GM12878 (cell line): ENCODE results near the gene THADA. TPM values are rescaled to one million over a fixed set of nuclear protein-coding genes. Genes with fewer than 3 reads are reported as not detected.

Source experiments
- ATAC-seq: fragments of 200-7000 bp; cut with Tn5 transposase; 3 replicates; pipeline ENCODE4 v1.9.1; 2020; ENCODE audit warnings: mild to moderate bottlenecking, moderate library complexity
- BruUV-seq: library from RNA; stranded (reverse); fragments of 400-500 nt; replicated peaks from 2 replicates; lab custom pipeline; 2021; lab: Mats Ljungman, UMichigan
- CTCF ChIA-PET: fragments of 300-600 bp; sonication (Branson Sonifier 250); formaldehyde crosslinking; extraction: SDS; loops from one replicate; lab custom pipeline; 2021; ENCODE audit warnings: inconsistent platforms; lab: Yijun Ruan, JAX
- POLR2A ChIA-PET: fragments of 350-600 bp; formaldehyde crosslinking; extraction: SDS; loops from one replicate; lab custom pipeline; 2021; ENCODE audit warnings: inconsistent platforms; lab: Charles Lee
- RAD21 ChIA-PET: fragments of 300-600 bp; sonication (Branson Sonifier 250); formaldehyde crosslinking; loops from one replicate; lab custom pipeline; 2023; ENCODE audit warnings: antibody characterized with exemption; ENCODE audit not compliant: unreplicated experiment; lab: Charles Lee
- SMC1A ChIA-PET: fragments of 300-600 bp; sonication (Branson Sonifier 250); formaldehyde crosslinking; loops from one replicate; lab custom pipeline; 2023; ENCODE audit not compliant: unreplicated experiment, uncharacterized antibody; lab: Charles Lee
- DNase-seq: peaks from one replicate; pipeline ENCODE4 v3.0.0-alpha.2; 2011; ENCODE audit warnings: low read depth, low spot score
- FAIRE-seq: peaks from 3 replicates; lab custom pipeline; 2011; peaks lifted over from hg19 to GRCh38; lab: Jason Lieb, UNC
- H2AFZ ChIP-seq: 2 replicates; pipeline ENCODE4 v1.6.0; 2011; ENCODE audit warnings: low read depth, low read length, control low read depth; ENCODE audit not compliant: control insufficient read depth
- H3K27ac ChIP-seq: 2 replicates; pipeline ENCODE4 v1.5.1; 2011; ENCODE audit warnings: control low read depth; ENCODE audit not compliant: control insufficient read depth, insufficient read depth
- H3K27me3 ChIP-seq, 2 experiments: replicated peaks in 1 of 2; 2 replicates each; pipeline versions ENCODE4 v1.6.0 to v1.6.1; 2011; ENCODE audit warnings: low read length in 1 of 2; ENCODE audit not compliant: control insufficient read depth in 2 of 2, insufficient read depth in 2 of 2
- H3K36me3 ChIP-seq, 2 experiments: 2 replicates each; pipeline ENCODE4 v1.5.1; 2011; ENCODE audit warnings: low read length in 1 of 2; ENCODE audit not compliant: control insufficient read depth in 2 of 2, insufficient read depth in 2 of 2
- H3K4me1 ChIP-seq: 2 replicates; pipeline ENCODE4 v1.6.1; 2011; ENCODE audit warnings: mild to moderate bottlenecking, low read length, moderate library complexity, mixed read lengths; ENCODE audit not compliant: control insufficient read depth, insufficient read depth
- H3K4me2 ChIP-seq: 2 replicates; pipeline ENCODE4 v1.6.0; 2011; ENCODE audit warnings: control low read depth; ENCODE audit not compliant: control insufficient read depth, insufficient read depth
- H3K4me3 ChIP-seq: fragments of 200-600 bp; sonication (generic); 2 replicates; pipeline ENCODE4 v1.5.1; 2016
- H3K79me2 ChIP-seq: 2 replicates; pipeline ENCODE4 v1.6.0; 2011; ENCODE audit warnings: low read length; ENCODE audit not compliant: control insufficient read depth, insufficient read depth
- H3K9ac ChIP-seq: 2 replicates; pipeline ENCODE4 v1.8.0; 2011; ENCODE audit warnings: low read length, control low read depth, mixed read lengths; ENCODE audit not compliant: control insufficient read depth, insufficient read depth
- H3K9me3 ChIP-seq: replicated peaks from 3 replicates; pipeline ENCODE4 v1.5.1; 2011; ENCODE audit warnings: mild to moderate bottlenecking, low read length; ENCODE audit not compliant: control insufficient read depth, insufficient read depth
- H4K20me1 ChIP-seq: 2 replicates; pipeline ENCODE4 v1.6.0; 2011; ENCODE audit not compliant: control insufficient read depth, insufficient read depth
- CEBPB ChIP-seq, 2 experiments: fragments of 150-350 bp in 1 of 2; IDR thresholded peaks; 2 replicates each; pipeline ENCODE4 v1.6.1; 2012 to 2014; ENCODE audit warnings: low read depth in 2 of 2, low read length in 2 of 2, borderline replicate concordance in 1 of 2, inconsistent platforms in 1 of 2
- CREM ChIP-seq: IDR thresholded peaks from 2 replicates; pipeline ENCODE4 v1.6.1; 2014; ENCODE audit warnings: antibody characterized with exemption, low read depth
- EGR1 ChIP-seq, 2 experiments: IDR thresholded peaks; 1 replicate in 1 of 2; 2 replicates in 1 of 2; pipeline ENCODE4 v1.6.1; 2011 to 2012; ENCODE audit warnings: low read depth in 2 of 2, low read length in 2 of 2, borderline replicate concordance in 1 of 2, mild to moderate bottlenecking in 1 of 2, moderate library complexity in 1 of 2
- FOS ChIP-seq: IDR thresholded peaks from 3 replicates; pipeline ENCODE4 v1.6.1; 2011; ENCODE audit warnings: borderline replicate concordance; ENCODE audit not compliant: insufficient read length; ENCODE audit errors: extremely low read depth
- HSF1 ChIP-seq: fragments of 150-350 bp; IDR thresholded peaks from 2 replicates; pipeline ENCODE4 v1.6.1; 2014; ENCODE audit warnings: mild to moderate bottlenecking, low read depth, low read length
- MTA2 ChIP-seq: fragments of 450-650 bp; IDR thresholded peaks from 2 replicates; pipeline ENCODE4 v1.6.1; 2016; ENCODE audit warnings: low read depth, mild to moderate bottlenecking, moderate library complexity
- MYC ChIP-seq: IDR thresholded peaks from 2 replicates; pipeline ENCODE4 v1.6.1; 2011; ENCODE audit warnings: mild to moderate bottlenecking, low read length, moderate library complexity, inconsistent platforms; ENCODE audit not compliant: insufficient read depth, insufficient replicate concordance, insufficient read length, severe bottlenecking
- PAX5 ChIP-seq: IDR thresholded peaks from 2 replicates; pipeline ENCODE4 v1.6.1; 2011; ENCODE audit warnings: low read depth, low read length, borderline replicate concordance
- PAX8 ChIP-seq: fragments of 450-650 bp; IDR thresholded peaks from 2 replicates; pipeline ENCODE4 v1.6.1; 2017; ENCODE audit warnings: mild to moderate bottlenecking, moderate library complexity
- PKNOX1 ChIP-seq: fragments of 450-650 bp; IDR thresholded peaks from 2 replicates; pipeline ENCODE4 v1.6.1; 2016; ENCODE audit warnings: mild to moderate bottlenecking
- POLR2AphosphoS5 ChIP-seq: IDR thresholded peaks from 2 replicates; pipeline ENCODE4 v1.6.1; 2011; ENCODE audit warnings: mild to moderate bottlenecking, low read length, inconsistent platforms
- SIN3A ChIP-seq: IDR thresholded peaks from 2 replicates; pipeline ENCODE4 v1.6.1; 2012; ENCODE audit warnings: low read depth, low read length, improper control_type of control experiment
- SRF ChIP-seq, 2 experiments: IDR thresholded peaks; 2 replicates each; pipeline ENCODE4 v1.6.1; 2011; ENCODE audit warnings: low read depth in 2 of 2, low read length in 2 of 2, mild to moderate bottlenecking in 1 of 2, moderate library complexity in 1 of 2
- TBL1XR1 ChIP-seq: IDR thresholded peaks from 2 replicates; pipeline ENCODE4 v1.6.1; 2012; ENCODE audit warnings: low read depth, low read length, improper control_type of control experiment
- WGBS: methylation state at CpG from one replicate; pipeline ENCODE4 v1.1.6; 2016; ENCODE audit warnings: low lambda C conversion rate; ENCODE audit not compliant: insufficient replicate concordance, insufficient coverage; ENCODE audit errors: missing lambda C conversion rate; 5-methylcytosine and 5-hydroxymethylcytosine counted together
- in situ Hi-C: fragments of 300-500 bp; cut with MboI; formaldehyde crosslinking; loops from 9 replicates; pipeline ENCODE4 v1.14.3; 2018; ENCODE audit warnings: mixed read lengths
- intact Hi-C: fragments of 100-400 bp; cut with micrococcal nuclease; formaldehyde crosslinking; loops from one replicate; pipeline ENCODE4 v1.14.2; 2022; ENCODE audit not compliant: unreplicated experiment
- polyA plus RNA-seq, 11 experiments: library from polyadenylated mRNA; depleted of rRNA in 4 of 11; unstranded in 6 of 11; stranded (reverse) in 5 of 11; fragments of >200 nt; fragmentation: Nextera tagmentation in 4 of 11; fragmentation: Illumina TruSeq in 1 of 11; extraction: Ambion mirVana in 4 of 11; extraction: Trizol in 1 of 11; gene quantifications; 1 replicate in 1 of 11; 2 replicates in 10 of 11; pipeline versions ENCODE4 v1.2.1 to v1.2.3, GENCODE V29; 2011 to 2016; ENCODE audit warnings: inconsistent platforms in 2 of 11, missing spikeins in 2 of 11, low read depth in 1 of 11
- total RNA-seq, 4 experiments: library from RNA; depleted of rRNA in 3 of 4; stranded (reverse); fragments of >200 nt in 3 of 4; fragmentation: Illumina TruSeq in 1 of 4; extraction: Trizol in 1 of 4; gene quantifications; 2 replicates each; pipeline versions ENCODE4 v1.2.1 to v1.2.3, GENCODE V29; 2013 to 2021

THADA gene
- total and polyA plus RNA-seq, 10 of the 15 experiments (the other 5 are each of a cell fraction or from before 2014, with no cell fraction given), result 14.6 to 33.2 (median 23.2) TPM

- TF ChIP-seq EGR1 (IDR thresholded peaks at IDR 0.05; ENCODE audit: borderline replicate concordance in 1 of 2, low read depth in 2 of 2, low read length in 2 of 2) (no peak), TBL1XR1 (no peak), HSF1 (no peak), SIN3A (no peak), CREM (no peak), CEBPB (IDR thresholded peaks at IDR 0.05; ENCODE audit: borderline replicate concordance in 1 of 2, low read depth in 2 of 2, low read length in 2 of 2) (no peak), SRF (IDR thresholded peaks at IDR 0.05; ENCODE audit: low read depth in 2 of 2, low read length in 2 of 2) (no peak), MTA2 (no peak)
These were observed 344.6 kb downstream of the THADA start (continued) for GRCh38 chr2:43251171-43251731.

GRCh38 chr2:43250015-43250414 lies 345.8 kb downstream of the THADA start:
- Histone ChIP-seq H3K79me2 (no peaks in the 10 kb centered on the region), H3K27me3 (no peaks in the 10 kb centered on the region), H3K36me3 (peaks cover 0 to 4% of the 10 kb centered on the region in 2 experiments; a peak in 3 of 4 replicates), H2AFZ (no peak overlapping the region), H3K4me2 (no peak overlapping the region), H3K9me3 (no peaks in the 10 kb centered on the region), H3K9ac (no peak overlapping the region), H3K4me1 (no peaks in the 10 kb centered on the region), H4K20me1 (no peaks in the 10 kb centered on the region), H3K4me3 (no peak overlapping the region), H3K27ac (no peak overlapping the region)
- ChIA-PET SMC1A (interaction anchor here (1.0 kb wide), 1 partner anchor 17 kb away, joined by 3 read pairs; no protein-coding TSS in a partner anchor), CTCF (no interaction called here), POLR2A (interaction anchor here (0.6 kb wide), 1 partner anchor 510 kb away, joined by 3 read pairs; no protein-coding TSS in a partner anchor), RAD21 (interaction anchor here (1.2 kb wide), 1 partner anchor 235 kb away, joined by 5 read pairs; no protein-coding TSS in a partner anchor)
- ATAC-seq (no peak), FAIRE-seq (no peak), DNase-seq (no peak)
- TF ChIP-seq MYC (no peak), MTA2 (no peak), PAX5 (no peak), PKNOX1 (no peak), POLR2AphosphoS5 (no peak), FOS (no peak), PAX8 (no peak)
- intact Hi-C loops, result no loop called here
- in situ Hi-C loops, result no loop called here
- WGBS, result 94% methylated on average over 2 of the region's 2 CpGs
- BruUV-seq, result no TSS peak
